Thoracic aorta (tissue), 2 donors: ENCODE results near the gene SMTNL2. TPM values are rescaled to one million over a fixed set of nuclear protein-coding genes. Genes with fewer than 3 reads are reported as not detected.

ENCODE experiments used
- ATAC-seq: fragments of 150-250 bp; one replicate; pipeline ENCODE4 v1.8.0; 2017; ENCODE audit warnings: low read depth; ENCODE audit not compliant: insufficient number of reproducible peaks, low FRiP score
- DNase-seq: peaks from one replicate; pipeline ENCODE4 v3.0.0-alpha.2; 2020; ENCODE audit warnings: low spot score
- H3K27ac ChIP-seq, 2 donors: fragments of 200-600 bp; sonication (generic); 1 replicate in 1 of 2; 2 replicates in 1 of 2; pipeline ENCODE4 v1.5.1; 2016; ENCODE audit warnings: mild to moderate bottlenecking in 2 of 2, moderate library complexity in 2 of 2
- H3K27me3 ChIP-seq: fragments of 200-600 bp; sonication (generic); replicated peaks from 2 replicates; pipeline ENCODE4 v1.6.0; 2016; ENCODE audit warnings: mild to moderate bottlenecking; ENCODE audit not compliant: insufficient read depth
- H3K36me3 ChIP-seq: fragments of 200-600 bp; sonication (generic); one replicate; pipeline ENCODE4 v1.5.1; 2016
- H3K4me1 ChIP-seq, 2 donors: fragments of 200-600 bp; sonication (generic); 1 replicate in 1 of 2; 2 replicates in 1 of 2; pipeline versions ENCODE4 v1.5.1 to v1.6.0; 2016; ENCODE audit warnings: low read depth in 2 of 2, mild to moderate bottlenecking in 1 of 2; ENCODE audit not compliant: control insufficient read depth in 1 of 2
- H3K4me3 ChIP-seq: fragments of 200-600 bp; sonication (generic); 2 replicates; pipeline ENCODE4 v1.5.1; 2016; ENCODE audit warnings: mild to moderate bottlenecking
- H3K9me3 ChIP-seq: fragments of 200-600 bp; sonication (generic); 2 replicates; pipeline ENCODE4 v1.5.1; 2016
- CTCF ChIP-seq: fragments of 200-600 bp; sonication (generic); IDR thresholded peaks from one replicate; pipeline ENCODE4 v1.5.1; 2019; ENCODE audit warnings: antibody characterized with exemption
- total RNA-seq, 2 donors: library from RNA; depleted of rRNA; stranded (reverse); fragments of >200 nt; gene quantifications; one replicate each; pipeline versions ENCODE4 v1.1.0 to v1.2.3, GENCODE V29; 2016

Gene SMTNL2
- total RNA-seq, 2 donors from 2014 or later = 2.6 to 2.8 TPM

- no peak overlapping the region for H3K27ac ChIP-seq
- H3K27me3 ChIP-seq = no peaks in the 10 kb centered on the region
- H3K36me3 ChIP-seq = no peaks in the 10 kb centered on the region
- no peak for DNase-seq
- H3K4me3 ChIP-seq = no peak overlapping the region
- no peak for ATAC-seq
- no peak for TF ChIP-seq CTCF
- peaks cover 5 to 13% of the 10 kb centered on the region in 2 donors for H3K4me1 ChIP-seq
- H3K9me3 ChIP-seq = no peaks in the 10 kb centered on the region
Observed at GRCh38 chr17:4585638-4585994, 1.3 kb downstream of the SMTNL2 start.

GRCh38 chr17:4586043-4586442 is 1.7 kb downstream of the SMTNL2 start:
- H3K4me1 ChIP-seq = peaks cover 5 to 13% of the 10 kb centered on the region in 2 donors
- DNase-seq = no peak
- H3K36me3 ChIP-seq = no peaks in the 10 kb centered on the region
- H3K27me3 ChIP-seq = no peaks in the 10 kb centered on the region
- no peak for ATAC-seq
- no peak overlapping the region for H3K27ac ChIP-seq
- H3K9me3 ChIP-seq = no peaks in the 10 kb centered on the region
- no peak for TF ChIP-seq CTCF
- H3K4me3 ChIP-seq = no peak overlapping the region

- ATAC-seq (no peak), DNase-seq (no peak)
- no peak for TF ChIP-seq CTCF
- no peaks in the 10 kb centered on the region for H3K36me3 ChIP-seq
- H3K4me3 ChIP-seq = no peak overlapping the region
- no peaks in the 10 kb centered on the region for H3K27me3 ChIP-seq
- no peak overlapping the region for H3K27ac ChIP-seq
- H3K9me3 ChIP-seq = no peaks in the 10 kb centered on the region
- H3K4me1 ChIP-seq = peaks cover 5 to 13% of the 10 kb centered on the region in 2 donors
Observed at GRCh38 chr17:4587195-4587594, 2.9 kb downstream of the SMTNL2 start.

GRCh38 chr17:4587803-4588202 is 3.5 kb downstream of the SMTNL2 start:
- no peaks in the 10 kb centered on the region for H3K36me3 ChIP-seq
- H3K27ac ChIP-seq = no peak overlapping the region
- no peak for ATAC-seq
- no peaks in the 10 kb centered on the region for H3K9me3 ChIP-seq
- H3K4me1 ChIP-seq = peaks cover 5 to 13% of the 10 kb centered on the region in 2 donors
- no peak for TF ChIP-seq CTCF
- H3K4me3 ChIP-seq = no peak overlapping the region
- H3K27me3 ChIP-seq = no peaks in the 10 kb centered on the region
- DNase-seq = no peak

GRCh38 chr17:4588391-4588790 is 4.1 kb downstream of the SMTNL2 start:
- H3K4me3 ChIP-seq = no peak overlapping the region
- no peak for ATAC-seq
- peaks cover 5 to 13% of the 10 kb centered on the region in 2 donors for H3K4me1 ChIP-seq
- no peaks in the 10 kb centered on the region for H3K27me3 ChIP-seq
- H3K9me3 ChIP-seq = no peaks in the 10 kb centered on the region
- no peak for TF ChIP-seq CTCF
- no peak overlapping the region for H3K27ac ChIP-seq
- no peak for DNase-seq
- H3K36me3 ChIP-seq = no peaks in the 10 kb centered on the region
